ENCODE results near the gene WFIKKN2. TPM values are rescaled to one million over a fixed set of nuclear protein-coding genes. Genes with fewer than 3 reads are reported as not detected.

The WFIKKN2 gene
- total and polyA plus RNA-seq, 8 donors, result 0.65 to 1.2 (median 1.0) TPM; not detected in 2

- no peaks in the 10 kb centered on the region for H3K9me3 ChIP-seq
- H3K4me3 ChIP-seq, result no peak overlapping the region
- peaks cover 0 to 7% of the 10 kb centered on the region in 2 donors for H3K4me1 ChIP-seq
- no peaks in the 10 kb centered on the region for H3K36me3 ChIP-seq
- DNase-seq, result no peak
- TF ChIP-seq CTCF (IDR thresholded peaks at IDR 0.05), result no peak
- H3K27me3 ChIP-seq, result no peaks in the 10 kb centered on the region
- ATAC-seq, result no peak
- H3K27ac ChIP-seq, result no peak overlapping the region
- intact Hi-C loops (cut with DNase I), result loop anchor here in 1 of 2 donors (10.0 kb wide), 1 partner anchor 163 kb away; no protein-coding TSS in a partner anchor
Observed at GRCh38 chr17:50792132-50792531, 43.3 kb upstream of the WFIKKN2 start.

- Histone ChIP-seq H3K9me3 (no peaks in the 10 kb centered on the region), H3K4me1 (peaks cover 0 to 7% of the 10 kb centered on the region in 2 donors), H3K27ac (peak overlapping the region in 1 of 2 donors; percentile 65), H3K36me3 (no peaks in the 10 kb centered on the region), H3K4me3 (no peak overlapping the region), H3K27me3 (no peaks in the 10 kb centered on the region)
- TF ChIP-seq CTCF (IDR thresholded peaks at IDR 0.05), result no peak
- ATAC-seq, result peak; percentile 17
- DNase-seq, result no peak
- intact Hi-C loops (cut with DNase I), result loop anchor here in 1 of 2 donors (10.0 kb wide), 1 partner anchor 162 kb away; no protein-coding TSS in a partner anchor
Observed at GRCh38 chr17:50793007-50793406, 42.4 kb upstream of the WFIKKN2 start.

GRCh38 chr17:50794361-50794760 lies 41.0 kb upstream of the WFIKKN2 start:
- Histone ChIP-seq H3K4me3 (no peak overlapping the region), H3K27ac (no peak overlapping the region), H3K36me3 (no peaks in the 10 kb centered on the region), H3K4me1 (peaks cover 0 to 7% of the 10 kb centered on the region in 2 donors), H3K27me3 (no peaks in the 10 kb centered on the region), H3K9me3 (no peaks in the 10 kb centered on the region)
- DNase-seq (no peak), ATAC-seq (no peak)
- intact Hi-C loops (cut with DNase I), result loop anchor here in 1 of 2 donors (10.0 kb wide), 1 partner anchor 160 kb away; no protein-coding TSS in a partner anchor
- TF ChIP-seq CTCF (IDR thresholded peaks at IDR 0.05), result no peak

- Histone ChIP-seq H3K36me3 (no peaks in the 10 kb centered on the region), H3K27me3 (no peaks in the 10 kb centered on the region), H3K4me1 (peaks cover 0 to 7% of the 10 kb centered on the region in 2 donors), H3K27ac (no peak overlapping the region), H3K4me3 (no peak overlapping the region), H3K9me3 (no peaks in the 10 kb centered on the region)
- TF ChIP-seq CTCF (IDR thresholded peaks at IDR 0.05), result no peak
- ATAC-seq (no peak), DNase-seq (peak in 2 of 4 donors; percentile 20 to 46)
- intact Hi-C loops (cut with DNase I), result loop anchor here in 1 of 2 donors (10.0 kb wide), 1 partner anchor 158 kb away; no protein-coding TSS in a partner anchor
Observed at GRCh38 chr17:50797135-50797810, 38.1 kb upstream of the WFIKKN2 start.

GRCh38 chr17:50798424-50799288 lies 36.7 kb upstream of the WFIKKN2 start:
- Histone ChIP-seq H3K4me1 (no peaks in the 10 kb centered on the region), H3K9me3 (no peaks in the 10 kb centered on the region), H3K27me3 (no peaks in the 10 kb centered on the region), H3K4me3 (no peak overlapping the region), H3K27ac (no peak overlapping the region), H3K36me3 (no peaks in the 10 kb centered on the region)
- TF ChIP-seq CTCF (IDR thresholded peaks at IDR 0.05), result no peak
- intact Hi-C loops (cut with DNase I), result loop anchor here in 1 of 2 donors (10.0 kb wide), 1 partner anchor 156 kb away; no protein-coding TSS in a partner anchor
- no peak for ATAC-seq
- DNase-seq, result no peak

Data from left lung (tissue), 10 donors.